Fibroblast of mammary gland (primary cell): ENCODE data around the gene DLGAP3.

ENCODE experiments used
- DNase-seq: peaks from one replicate; pipeline ENCODE4 v3.0.0-alpha.2; 2010; ENCODE audit warnings: low read depth
- H3K4me3 ChIP-seq: 2 replicates; pipeline ENCODE4 v1.5.1; 2011; ENCODE audit warnings: low read depth, mild to moderate bottlenecking, low read length, moderate library complexity; ENCODE audit not compliant: control insufficient read depth
- CTCF ChIP-seq: conservative IDR thresholded peaks from 2 replicates; pipeline ENCODE4 v1.5.1; 2011; ENCODE audit warnings: low read depth, low read length, inconsistent platforms; ENCODE audit not compliant: control insufficient read depth, insufficient read depth

DLGAP3 gene

GRCh38 chr1:34842952-34843371 is 86.5 kb downstream of the DLGAP3 start:
- TF ChIP-seq CTCF, result no peak
- no peak for DNase-seq
- no peak overlapping the region for H3K4me3 ChIP-seq

- TF ChIP-seq CTCF, result no peak
- no peak for DNase-seq
- H3K4me3 ChIP-seq, result no peak overlapping the region
These were observed 87.4 kb downstream of the DLGAP3 start for GRCh38 chr1:34842073-34842472.

DNA sequence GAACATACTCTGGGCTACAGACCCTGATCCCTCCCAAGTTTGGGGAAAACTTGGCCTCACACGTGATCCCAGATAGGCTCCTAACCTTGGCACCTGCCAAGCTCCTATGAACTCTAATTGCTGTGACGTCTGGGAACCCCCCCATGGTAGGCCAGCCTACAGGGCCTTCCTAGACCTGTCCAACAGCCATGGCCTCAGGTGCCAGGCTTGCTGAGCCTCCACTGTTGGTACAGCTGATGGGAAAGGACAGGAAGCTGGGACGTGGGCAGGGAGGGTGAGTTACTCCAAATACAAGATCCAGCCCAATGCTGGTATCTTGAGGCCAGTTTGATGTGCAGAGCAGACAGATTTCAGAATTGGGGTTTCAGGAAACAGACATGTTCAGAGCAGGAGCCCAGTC is 89.0 kb downstream of the DLGAP3 start:
- no peak for TF ChIP-seq CTCF
- DNase-seq, result no peak
- H3K4me3 ChIP-seq, result no peak overlapping the region

DNA sequence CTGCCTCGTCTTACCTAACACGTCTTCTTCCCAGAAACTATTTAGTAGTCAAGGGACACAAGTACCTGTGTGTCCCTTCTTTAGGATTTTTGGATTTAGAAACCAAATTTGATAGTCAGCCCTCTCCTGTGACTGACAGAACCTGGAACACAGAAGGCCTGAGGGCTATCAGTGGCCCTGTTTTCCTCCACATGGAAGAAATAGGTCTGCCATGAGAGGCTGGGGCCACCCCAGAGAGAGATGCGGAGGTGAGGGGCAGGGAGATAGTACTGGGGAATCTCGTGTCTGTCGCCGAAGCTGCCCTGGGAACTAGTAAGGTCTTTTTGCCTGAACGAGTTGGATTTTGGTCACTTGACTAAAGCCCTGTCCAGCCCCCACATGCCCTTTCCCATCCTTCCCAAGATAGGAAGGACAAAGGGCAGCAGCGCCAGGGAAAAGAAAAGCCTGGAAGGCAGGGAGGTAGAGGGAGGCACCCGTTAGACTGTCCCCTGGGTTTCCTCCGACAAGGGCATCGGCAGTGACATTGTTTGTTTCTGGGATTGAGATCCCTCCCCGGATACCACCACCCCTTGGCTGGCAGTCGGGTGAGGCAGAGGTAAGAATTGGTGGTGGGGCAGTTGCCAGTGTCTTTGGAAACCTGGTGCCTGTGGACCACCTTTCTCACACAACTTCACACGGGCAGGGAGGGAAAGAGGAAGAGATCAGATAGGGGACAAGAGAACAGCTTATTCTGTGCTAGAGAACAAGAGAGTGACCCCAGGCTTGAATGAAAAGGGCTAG is 89.7 kb downstream of the DLGAP3 start:
- DNase-seq, result no peak
- TF ChIP-seq CTCF, result no peak
- H3K4me3 ChIP-seq, result no peak overlapping the region

- no peak for DNase-seq
- TF ChIP-seq CTCF, result no peak
- no peak overlapping the region for H3K4me3 ChIP-seq
These were observed 95.7 kb downstream of the DLGAP3 start for GRCh38 chr1:34833711-34834110.

- TF ChIP-seq CTCF, result no peak
These were observed 97.7 kb downstream of the DLGAP3 start for GRCh38 chr1:34831721-34832246.

More at GRCh38 chr1:34831721-34832246, 97.7 kb downstream of the DLGAP3 start:
- no peak overlapping the region for H3K4me3 ChIP-seq
- DNase-seq, result no peak
